GM23338 (cell line): ENCODE measurements around the gene CDH9. TPM values are rescaled to one million over a fixed set of nuclear protein-coding genes. Genes with fewer than 3 reads are reported as not detected.

Source experiments
- ATAC-seq: fragments of 200-7000 bp; cut with Tn5 transposase; 3 replicates; pipeline ENCODE4 v1.9.1; 2020
- DNase-seq: peaks from one replicate; pipeline ENCODE4 v3.0.0-alpha.2; 2015; ENCODE audit warnings: low spot score
- H2AFZ ChIP-seq: fragments of 200-600 bp; sonication (generic); 2 replicates; pipeline ENCODE4 v1.8.0; 2016; ENCODE audit warnings: antibody characterized with exemption, mild to moderate bottlenecking, moderate library complexity
- H3F3A ChIP-seq: fragments of 200-600 bp; sonication (generic); replicated peaks from 2 replicates; pipeline ENCODE4 v1.8.0; 2017; ENCODE audit warnings: antibody characterized with exemption, mixed run types, low read depth
- H3K27ac ChIP-seq: fragments of 200-600 bp; sonication (generic); 2 replicates; pipeline ENCODE4 v1.6.1; 2016; ENCODE audit warnings: low read depth
- H3K27me3 ChIP-seq: fragments of 200-600 bp; sonication (generic); 2 replicates; pipeline ENCODE4 v1.8.0; 2016; ENCODE audit warnings: mild to moderate bottlenecking, mixed run types, moderate library complexity; ENCODE audit not compliant: insufficient read depth
- H3K36me3 ChIP-seq: fragments of 200-600 bp; sonication (generic); 2 replicates; pipeline ENCODE4 v1.8.0; 2016; ENCODE audit warnings: mild to moderate bottlenecking; ENCODE audit not compliant: insufficient read depth
- H3K4me1 ChIP-seq: fragments of 200-600 bp; sonication (generic); 2 replicates; pipeline ENCODE4 v1.8.0; 2016; ENCODE audit warnings: mild to moderate bottlenecking, moderate library complexity; ENCODE audit not compliant: insufficient read depth
- H3K4me2 ChIP-seq: fragments of 200-600 bp; sonication (generic); 2 replicates; pipeline ENCODE4 v1.7.1; 2017; ENCODE audit warnings: mixed run types
- H3K4me3 ChIP-seq: fragments of 200-600 bp; sonication (generic); 2 replicates; pipeline ENCODE4 v1.6.1; 2016; ENCODE audit warnings: mixed run types
- H3K79me2 ChIP-seq: fragments of 200-600 bp; sonication (generic); replicated peaks from 2 replicates; pipeline ENCODE4 v1.8.0; 2017; ENCODE audit warnings: mild to moderate bottlenecking; ENCODE audit not compliant: insufficient read depth
- H3K9me2 ChIP-seq: fragments of 200-600 bp; sonication (generic); 2 replicates; pipeline ENCODE4 v1.8.0; 2017; ENCODE audit not compliant: insufficient read depth
- H4K20me1 ChIP-seq: fragments of 200-600 bp; sonication (generic); replicated peaks from 2 replicates; pipeline ENCODE4 v1.8.0; 2017; ENCODE audit warnings: mild to moderate bottlenecking; ENCODE audit not compliant: insufficient read depth
- H3K27ac Mint-ChIP-seq: 2 replicates; pipeline ENCODE4 v1.8.0; 2020; ENCODE audit warnings: inconsistent platforms, mild to moderate bottlenecking, moderate library complexity, mixed read lengths
- H3K27me3 Mint-ChIP-seq: 3 replicates; pipeline ENCODE4 v1.8.0; 2022; ENCODE audit warnings: low read depth, mild to moderate bottlenecking, moderate library complexity, mixed read lengths, inconsistent platforms; ENCODE audit not compliant: insufficient read depth, poor library complexity
- H3K36me3 Mint-ChIP-seq: 3 replicates; pipeline ENCODE4 v1.8.0; 2021; ENCODE audit warnings: low read depth, mild to moderate bottlenecking, inconsistent platforms, moderate library complexity, mixed read lengths
- H3K4me1 Mint-ChIP-seq: 3 replicates; pipeline ENCODE4 v1.8.0; 2020; ENCODE audit warnings: mild to moderate bottlenecking, inconsistent platforms, mixed read lengths
- H3K4me3 Mint-ChIP-seq: 3 replicates; pipeline ENCODE4 v1.8.0; 2021; ENCODE audit warnings: moderate library complexity, mild to moderate bottlenecking, inconsistent platforms, mixed read lengths
- H3K9me3 Mint-ChIP-seq: 3 replicates; pipeline ENCODE4 v1.8.0; 2020; ENCODE audit warnings: moderate library complexity, mild to moderate bottlenecking, inconsistent platforms, mixed read lengths
- CREB1 ChIP-seq: fragments of 250-450 bp; sonication (Bioruptor Pico); IDR thresholded peaks from 2 replicates; pipeline ENCODE4 v1.5.0; 2020; ENCODE audit warnings: low read depth, mild to moderate bottlenecking, moderate library complexity
- CTCF ChIP-seq, 2 experiments: fragments of 200-600 bp in 1 of 2; sonication (generic) in 1 of 2; conservative IDR thresholded peaks; 2 replicates each; pipeline versions ENCODE4 v1.5.1 to v1.6.1; 2016 to 2017; ENCODE audit warnings: antibody characterized with exemption in 2 of 2, low read depth in 2 of 2, mild to moderate bottlenecking in 2 of 2, moderate library complexity in 1 of 2
- ETS1 ChIP-seq: IDR thresholded peaks from 2 replicates; pipeline ENCODE4 v1.6.1; 2016; ENCODE audit warnings: antibody characterized with exemption
- EZH2 ChIP-seq: fragments of 200-600 bp; sonication (generic); IDR thresholded peaks from one replicate; pipeline ENCODE4 v1.8.0; 2017; ENCODE audit warnings: antibody characterized with exemption, mild to moderate bottlenecking, low read depth; ENCODE audit not compliant: unreplicated experiment
- EZH2phosphoT487 ChIP-seq: fragments of 200-600 bp; sonication (generic); IDR thresholded peaks from one replicate; pipeline ENCODE4 v1.8.1; 2018; ENCODE audit warnings: antibody characterized with exemption; ENCODE audit not compliant: unreplicated experiment
- JUNB ChIP-seq: IDR thresholded peaks from one replicate; pipeline ENCODE4 v1.6.1; 2016; ENCODE audit warnings: antibody characterized with exemption; ENCODE audit not compliant: unreplicated experiment
- NANOG ChIP-seq: IDR thresholded peaks from 2 replicates; pipeline ENCODE4 v1.6.1; 2016; ENCODE audit warnings: antibody characterized with exemption, borderline replicate concordance
- POLR2AphosphoS5 ChIP-seq: IDR thresholded peaks from 2 replicates; pipeline ENCODE4 v1.6.1; 2016; ENCODE audit warnings: antibody characterized with exemption, low read depth
- STAT1 ChIP-seq: IDR thresholded peaks from one replicate; pipeline ENCODE4 v1.6.1; 2016; ENCODE audit warnings: antibody characterized with exemption; ENCODE audit not compliant: unreplicated experiment
- ZNF114 ChIP-seq: fragments of 250-450 bp; sonication (Bioruptor Pico); IDR thresholded peaks from 2 replicates; pipeline ENCODE4 v1.5.0; 2020; ENCODE audit warnings: mild to moderate bottlenecking, moderate library complexity
- ZNF331 ChIP-seq: fragments of 250-450 bp; sonication (Bioruptor Pico); IDR thresholded peaks from 2 replicates; pipeline ENCODE4 v1.5.0; 2020; ENCODE audit warnings: low read depth, mild to moderate bottlenecking, moderate library complexity
- ZNF462 ChIP-seq: fragments of 250-450 bp; sonication (Bioruptor Pico); IDR thresholded peaks from 2 replicates; pipeline ENCODE4 v1.5.0; 2020; ENCODE audit warnings: mild to moderate bottlenecking, moderate library complexity
- polyA plus RNA-seq: library from polyadenylated mRNA; unstranded; fragments of >200 nt; fragmentation: Nextera tagmentation; extraction: Ambion mirVana; gene quantifications from 2 replicates; pipeline ENCODE4 v1.2.1, GENCODE V29; 2016
- total RNA-seq: library from RNA; depleted of rRNA; stranded (reverse); fragments of >200 nt; shearing (Covaris generic); gene quantifications from 2 replicates; pipeline ENCODE4 v1.2.3, GENCODE V29; 2014

The CDH9 gene
- total and polyA plus RNA-seq, 2 experiments from 2014 or later: 0.26 to 0.31 TPM

GRCh38 chr5:26872337-26872736 lies 166.0 kb downstream of the CDH9 start:
- Histone ChIP-seq H3K4me3 (no peak overlapping the region), H4K20me1 (no peaks in the 10 kb centered on the region), H3F3A (no peaks in the 10 kb centered on the region), H3K36me3 (no peaks in the 10 kb centered on the region), H3K27me3 (no peaks in the 10 kb centered on the region), H3K4me2 (no peak overlapping the region), H3K27ac (no peak overlapping the region), H3K79me2 (no peaks in the 10 kb centered on the region), H3K4me1 (no peaks in the 10 kb centered on the region), H2AFZ (no peak overlapping the region), H3K9me2 (no peaks in the 10 kb centered on the region)
- ATAC-seq (no peak), DNase-seq (no peak)
- no peak for TF ChIP-seq ZNF462
- no peak for TF ChIP-seq POLR2AphosphoS5
- TF ChIP-seq ZNF114 (CRISPR knock-in tag): no peak
- TF ChIP-seq CTCF (conservative IDR thresholded peaks at IDR 0.05; ENCODE audit: low read depth in 2 of 2): no peak
- no peak for TF ChIP-seq EZH2
- no peak for TF ChIP-seq JUNB
- TF ChIP-seq CREB1: no peak
- TF ChIP-seq NANOG: no peak
- no peak for TF ChIP-seq STAT1
- TF ChIP-seq ZNF331: no peak
- no peak for TF ChIP-seq ETS1
- TF ChIP-seq EZH2phosphoT487: no peak
- no peaks in the 10 kb centered on the region for H3K27me3 Mint-ChIP-seq
- H3K4me1 Mint-ChIP-seq: peaks cover 4% of the 10 kb centered on the region; the same call in 2 of the 3 replicates
- H3K4me3 Mint-ChIP-seq: no peak overlapping the region
- H3K36me3 Mint-ChIP-seq: no peaks in the 10 kb centered on the region
- H3K9me3 Mint-ChIP-seq: no peaks in the 10 kb centered on the region
- H3K27ac Mint-ChIP-seq: no peak overlapping the region
